DOHH2 (cell line): ENCODE measurements around the gene BCAS1.
A peak's percentile ranks its signal among the peaks of the same experiment; 100 is the strongest.

Source experiments
- H3F3A ChIP-seq: fragments of 200-600 bp; sonication (generic), shearing (Covaris generic); 2 replicates; pipeline ENCODE4 v1.6.0; 2016; ENCODE audit warnings: antibody characterized with exemption, mild to moderate bottlenecking; ENCODE audit not compliant: control insufficient read depth, insufficient read depth
- H3K27ac ChIP-seq: fragments of 200-600 bp; sonication (generic); 2 replicates; pipeline ENCODE4 v1.5.1; 2014; ENCODE audit warnings: low read depth, mild to moderate bottlenecking, low read length, moderate library complexity
- H3K27me3 ChIP-seq: fragments of 200-600 bp; sonication (generic); 2 replicates; pipeline ENCODE4 v1.6.1; 2014; ENCODE audit warnings: mild to moderate bottlenecking, low read length, mixed read lengths; ENCODE audit not compliant: control insufficient read depth
- H3K36me3 ChIP-seq: fragments of 200-600 bp; sonication (generic); 2 replicates; pipeline ENCODE4 v1.6.1; 2014; ENCODE audit warnings: mild to moderate bottlenecking, low read length, moderate library complexity, mixed read lengths; ENCODE audit not compliant: control insufficient read depth
- H3K4me1 ChIP-seq: fragments of 200-600 bp; sonication (generic); 2 replicates; pipeline ENCODE4 v1.6.1; 2014; ENCODE audit warnings: mild to moderate bottlenecking, low read length, mixed read lengths; ENCODE audit not compliant: control insufficient read depth
- H3K4me2 ChIP-seq: fragments of 200-600 bp; sonication (generic); 2 replicates; pipeline ENCODE4 v1.6.0; 2014; ENCODE audit warnings: mild to moderate bottlenecking, low read length, moderate library complexity
- H3K4me3 ChIP-seq: fragments of 200-600 bp; sonication (generic); 2 replicates; pipeline ENCODE4 v1.5.1; 2014; ENCODE audit warnings: mild to moderate bottlenecking, low read length, mixed read lengths
- H3K79me2 ChIP-seq: fragments of 200-600 bp; sonication (generic); 2 replicates; pipeline ENCODE4 v1.6.1; 2014; ENCODE audit warnings: mild to moderate bottlenecking, low read length, mixed read lengths; ENCODE audit not compliant: control insufficient read depth
- H3K9me2 ChIP-seq: fragments of 200-600 bp; sonication (generic); replicated peaks from 2 replicates; pipeline ENCODE4 v1.6.1; 2014; ENCODE audit warnings: mild to moderate bottlenecking, low read length, mixed read lengths; ENCODE audit not compliant: control insufficient read depth
- H3K9me3 ChIP-seq: fragments of 200-600 bp; sonication (generic); 2 replicates; pipeline ENCODE4 v1.6.1; 2014; ENCODE audit warnings: antibody characterized with exemption, low read length, mixed read lengths; ENCODE audit not compliant: control insufficient read depth, insufficient read depth
- H4K20me1 ChIP-seq: fragments of 200-600 bp; sonication (generic); 2 replicates; pipeline ENCODE4 v1.6.0; 2014; ENCODE audit warnings: low read depth, mild to moderate bottlenecking, antibody characterized with exemption, low read length, moderate library complexity; ENCODE audit not compliant: control insufficient read depth, insufficient read depth
- CTCF ChIP-seq: fragments of 200-600 bp; sonication (generic); IDR thresholded peaks from one replicate; pipeline ENCODE4 v1.5.1; 2014; ENCODE audit warnings: antibody characterized with exemption, mild to moderate bottlenecking, low read depth, low read length; ENCODE audit not compliant: poor library complexity, severe bottlenecking
- EZH2phosphoT487 ChIP-seq: fragments of 200-600 bp; sonication (generic); IDR thresholded peaks from 2 replicates; pipeline ENCODE4 v1.6.1; 2017; ENCODE audit warnings: borderline replicate concordance, mild to moderate bottlenecking, antibody characterized with exemption, low read length, moderate library complexity, mixed read lengths

The BCAS1 gene

GRCh38 chr20:53901497-53902096 lies 168.8 kb downstream of the BCAS1 start:
- peaks cover 9% of the 10 kb centered on the region for H3F3A ChIP-seq
- H3K79me2 ChIP-seq, result no peaks in the 10 kb centered on the region
- H3K4me1 ChIP-seq, result peaks cover 62% of the 10 kb centered on the region
- no peak overlapping the region for H3K4me2 ChIP-seq
- TF ChIP-seq CTCF (no peak), EZH2phosphoT487 (no peak)
- no peaks in the 10 kb centered on the region for H3K27me3 ChIP-seq
- H3K9me2 ChIP-seq, result no peaks in the 10 kb centered on the region
- no peak overlapping the region for H3K4me3 ChIP-seq
- H3K36me3 ChIP-seq, result no peaks in the 10 kb centered on the region
- H3K9me3 ChIP-seq, result no peaks in the 10 kb centered on the region
- H3K27ac ChIP-seq, result no peak overlapping the region
- no peaks in the 10 kb centered on the region for H4K20me1 ChIP-seq

DNA sequence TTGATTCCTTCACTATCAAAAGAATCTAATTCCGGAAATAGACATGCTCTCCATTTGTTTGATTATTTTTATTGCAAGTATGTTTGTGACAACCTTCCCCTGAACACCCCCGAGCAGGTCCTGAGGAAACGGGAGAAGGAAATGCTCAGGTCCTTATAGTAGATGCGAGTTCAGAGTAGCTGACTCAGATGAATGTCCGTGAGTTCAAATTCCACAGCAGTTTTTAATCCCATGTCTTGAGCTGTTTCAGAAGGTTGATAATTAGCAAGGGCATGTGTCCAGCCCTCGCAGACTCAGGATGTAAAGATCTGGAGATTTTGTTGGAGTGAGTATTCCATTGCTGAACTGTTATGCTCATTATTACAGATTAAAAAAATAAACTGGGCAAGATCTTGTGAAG lies 169.3 kb downstream of the BCAS1 start:
- no peaks in the 10 kb centered on the region for H3K9me3 ChIP-seq
- no peaks in the 10 kb centered on the region for H3K9me2 ChIP-seq
- no peaks in the 10 kb centered on the region for H4K20me1 ChIP-seq
- no peaks in the 10 kb centered on the region for H3K79me2 ChIP-seq
- H3K4me1 ChIP-seq, result peaks cover 58% of the 10 kb centered on the region
- TF ChIP-seq EZH2phosphoT487 (no peak), CTCF (no peak)
- peaks cover 9% of the 10 kb centered on the region for H3F3A ChIP-seq
- H3K4me3 ChIP-seq, result no peak overlapping the region
- H3K27ac ChIP-seq, result no peak overlapping the region
- H3K27me3 ChIP-seq, result no peaks in the 10 kb centered on the region
- H3K4me2 ChIP-seq, result no peak overlapping the region
- H3K36me3 ChIP-seq, result no peaks in the 10 kb centered on the region

GRCh38 chr20:53900380-53900999 lies 169.9 kb downstream of the BCAS1 start:
- Histone ChIP-seq H3F3A (peaks cover 10% of the 10 kb centered on the region), H3K36me3 (no peaks in the 10 kb centered on the region), H3K9me2 (no peaks in the 10 kb centered on the region), H3K4me1 (peaks cover 58% of the 10 kb centered on the region), H3K9me3 (no peaks in the 10 kb centered on the region), H3K27ac (peak overlapping the region; percentile 69), H3K79me2 (no peaks in the 10 kb centered on the region), H3K4me2 (peak overlapping the region; percentile 67), H3K27me3 (no peaks in the 10 kb centered on the region), H3K4me3 (peak overlapping the region; percentile 50), H4K20me1 (no peaks in the 10 kb centered on the region)
- TF ChIP-seq CTCF, result no peak
- no peak for TF ChIP-seq EZH2phosphoT487
